H1 (cell line): ENCODE results near the gene PLEKHA5. TPM values are rescaled to one million over a fixed set of nuclear protein-coding genes. Genes with fewer than 3 reads are reported as not detected.

Source experiments
- CTCF ChIA-PET: fragments of 300-600 bp; sonication (Branson Sonifier 250); formaldehyde crosslinking; loops from one replicate; lab custom pipeline; 2021; ENCODE audit not compliant: partially characterized antibody; lab: Charles Lee
- POLR2A ChIA-PET: fragments of 300-600 bp; sonication (Branson Sonifier 250); formaldehyde crosslinking; loops from one replicate; lab custom pipeline; 2021; ENCODE audit warnings: inconsistent platforms; ENCODE audit not compliant: partially characterized antibody; lab: Charles Lee
- DNase-seq, 2 experiments: peaks; one replicate each; pipeline versions ENCODE4 v3.0.0 to v3.0.0-alpha.2; 2010 to 2022; ENCODE audit warnings: low spot score in 2 of 2, low read depth in 1 of 2, mixed read lengths in 1 of 2
- FAIRE-seq: peaks from 2 replicates; lab custom pipeline; 2011; peaks lifted over from hg19 to GRCh38; lab: Jason Lieb, UNC
- H2AFZ ChIP-seq: 2 replicates; pipeline ENCODE4 v1.8.1; 2012; ENCODE audit warnings: low read length, inconsistent platforms
- H2AK5ac ChIP-seq: 2 replicates; pipeline ENCODE4 v1.6.1; 2013; ENCODE audit warnings: low read depth, low read length
- H2BK120ac ChIP-seq: replicated peaks from 2 replicates; pipeline ENCODE3; 2013; ENCODE audit warnings: low read depth, low read length, inconsistent platforms
- H2BK12ac ChIP-seq: 2 replicates; pipeline ENCODE4 v1.6.1; 2013; ENCODE audit warnings: low read depth, low read length
- H2BK15ac ChIP-seq: 2 replicates; pipeline ENCODE4 v1.6.1; 2013; ENCODE audit warnings: low read length
- H2BK20ac ChIP-seq: 2 replicates; pipeline ENCODE4 v1.6.1; 2013; ENCODE audit warnings: low read length
- H2BK5ac ChIP-seq: 2 replicates; pipeline ENCODE4 v1.6.1; 2013; ENCODE audit warnings: low read depth, low read length
- H3K14ac ChIP-seq: 2 replicates; pipeline ENCODE4 v1.6.1; 2013; ENCODE audit warnings: inconsistent platforms; ENCODE audit not compliant: insufficient read length
- H3K18ac ChIP-seq: 2 replicates; pipeline ENCODE4 v1.6.1; 2013; ENCODE audit warnings: low read length; ENCODE audit errors: extremely low read depth
- H3K23ac ChIP-seq: 2 replicates; pipeline ENCODE4 v1.6.1; 2013; ENCODE audit warnings: inconsistent platforms; ENCODE audit not compliant: insufficient read length
- H3K23me2 ChIP-seq: 2 replicates; pipeline ENCODE4 v1.6.1; 2013; ENCODE audit warnings: low read depth, low read length
- H3K27ac ChIP-seq: 2 replicates; pipeline ENCODE4 v1.6.1; 2011; ENCODE audit warnings: low read depth, low read length, inconsistent platforms
- H3K27me3 ChIP-seq, 4 experiments: replicated peaks in 1 of 4; 1 replicate in 1 of 4; 2 replicates in 3 of 4; pipeline versions ENCODE4 v1.6.1 to v1.8.1; 2011 to 2013; ENCODE audit warnings: low read length in 3 of 4, mild to moderate bottlenecking in 3 of 4, inconsistent platforms in 2 of 4, mixed read lengths in 2 of 4, moderate library complexity in 1 of 4; ENCODE audit not compliant: control insufficient read depth in 3 of 4, insufficient read depth in 3 of 4; ENCODE audit errors: extremely low read depth in 1 of 4
- H3K36me3 ChIP-seq, 4 experiments: 2 replicates each; pipeline versions ENCODE4 v1.6.1 to v1.8.1; 2011 to 2013; ENCODE audit warnings: mild to moderate bottlenecking in 4 of 4, low read length in 3 of 4, moderate library complexity in 2 of 4, control low read depth in 1 of 4, inconsistent platforms in 1 of 4; ENCODE audit not compliant: insufficient read depth in 4 of 4, control insufficient read depth in 2 of 4
- H3K4ac ChIP-seq: replicated peaks from 2 replicates; pipeline ENCODE3; 2013; ENCODE audit warnings: low read length, low read depth, mixed read lengths, inconsistent platforms; ENCODE audit not compliant: insufficient read length
- H3K4me1 ChIP-seq, 4 experiments: replicated peaks in 1 of 4; 1 replicate in 1 of 4; 2 replicates in 3 of 4; pipeline versions ENCODE4 v1.6.1 to v1.8.1; 2011 to 2013; ENCODE audit warnings: low read length in 3 of 4, inconsistent platforms in 2 of 4, mixed read lengths in 1 of 4; ENCODE audit not compliant: insufficient read depth in 4 of 4, control insufficient read depth in 3 of 4
- H3K4me2 ChIP-seq, 2 experiments: 2 replicates each; pipeline versions ENCODE4 v1.6.1 to v1.8.1; 2011 to 2013; ENCODE audit warnings: low read depth in 2 of 2, low read length in 2 of 2, control low read depth in 1 of 2, inconsistent platforms in 1 of 2, mild to moderate bottlenecking in 1 of 2; ENCODE audit not compliant: insufficient read depth in 1 of 2
- H3K4me3 ChIP-seq, 4 experiments: fragments of 200-600, 300-600 bp in 1 of 4; sonication (generic), shearing (Covaris generic), sonication (Bioruptor Twin) in 1 of 4; 2 replicates each; pipeline versions ENCODE4 v1.5.1 to v1.8.1; 2011 to 2016; ENCODE audit warnings: low read length in 4 of 4, low read depth in 3 of 4, control low read depth in 2 of 4, inconsistent platforms in 2 of 4, mild to moderate bottlenecking in 2 of 4, mixed read lengths in 1 of 4, moderate library complexity in 1 of 4; ENCODE audit not compliant: insufficient read depth in 2 of 4; ENCODE audit errors: extremely low read depth in 1 of 4
- H3K56ac ChIP-seq: replicated peaks from 2 replicates; pipeline ENCODE3; 2013; ENCODE audit warnings: low read depth, mild to moderate bottlenecking, mixed read lengths, low read length, inconsistent platforms; ENCODE audit not compliant: insufficient read length
- H3K79me1 ChIP-seq: 2 replicates; pipeline ENCODE4 v1.6.1; 2013; ENCODE audit warnings: low read depth, low read length, control low read depth
- H3K79me2 ChIP-seq, 2 experiments: 2 replicates each; pipeline versions ENCODE4 v1.6.1 to v1.8.1; 2012 to 2013; ENCODE audit warnings: low read length in 2 of 2, mild to moderate bottlenecking in 2 of 2, inconsistent platforms in 1 of 2; ENCODE audit not compliant: insufficient read depth in 2 of 2, control insufficient read depth in 1 of 2
- H3K9ac ChIP-seq, 4 experiments: replicated peaks in 1 of 4; 1 replicate in 1 of 4; 2 replicates in 3 of 4; pipeline versions ENCODE4 v1.6.1 to v1.8.1; 2011 to 2013; ENCODE audit warnings: low read depth in 3 of 4, low read length in 3 of 4, control low read depth in 2 of 4, mild to moderate bottlenecking in 2 of 4, moderate library complexity in 2 of 4, inconsistent platforms in 1 of 4; ENCODE audit errors: extremely low read depth in 1 of 4
- H3K9me3 ChIP-seq, 2 experiments: 2 replicates each; pipeline versions ENCODE4 v1.6.1 to v1.8.1; 2012 to 2013; ENCODE audit warnings: mild to moderate bottlenecking in 2 of 2, moderate library complexity in 2 of 2, control low read depth in 1 of 2, inconsistent platforms in 1 of 2, low read depth in 1 of 2, low read length in 1 of 2, mixed read lengths in 1 of 2; ENCODE audit not compliant: insufficient read depth in 2 of 2
- H4K20me1 ChIP-seq, 2 experiments: replicated peaks in 1 of 2; 2 replicates each; pipeline versions ENCODE3 to v1.8.1; 2011 to 2013; ENCODE audit warnings: inconsistent platforms in 2 of 2, low read length in 2 of 2, mild to moderate bottlenecking in 1 of 2; ENCODE audit not compliant: insufficient read depth in 2 of 2, control insufficient read depth in 1 of 2
- H4K5ac ChIP-seq: 2 replicates; pipeline ENCODE4 v1.6.1; 2013; ENCODE audit warnings: low read length, low read depth, mixed read lengths, inconsistent platforms; ENCODE audit not compliant: insufficient read length
- H4K8ac ChIP-seq: 2 replicates; pipeline ENCODE4 v1.8.0; 2013; ENCODE audit warnings: mild to moderate bottlenecking, moderate library complexity, low read length, inconsistent platforms; ENCODE audit not compliant: insufficient read depth; ENCODE audit errors: extremely low read depth
- H4K91ac ChIP-seq: replicated peaks from 2 replicates; pipeline ENCODE3; 2013; ENCODE audit warnings: low read length, mixed read lengths, inconsistent platforms; ENCODE audit not compliant: insufficient read length
- NANOG ChIP-seq: IDR thresholded peaks from 2 replicates; pipeline ENCODE4 v1.6.1; 2011; ENCODE audit warnings: low read length, low read depth, mild to moderate bottlenecking, inconsistent platforms; ENCODE audit not compliant: insufficient read depth, poor library complexity, severe bottlenecking
- SIRT6 ChIP-seq: IDR thresholded peaks from one replicate; pipeline ENCODE4 v1.7.1; 2012; ENCODE audit warnings: low read length, inconsistent platforms
- TBP ChIP-seq: IDR thresholded peaks from 2 replicates; pipeline ENCODE4 v1.6.1; 2011; ENCODE audit warnings: low read depth, low read length, improper control_type of control experiment
- TEAD4 ChIP-seq: IDR thresholded peaks from 2 replicates; pipeline ENCODE4 v1.6.1; 2012; ENCODE audit warnings: low read depth, low read length, inconsistent platforms, mixed read lengths
- ZNF274 ChIP-seq: IDR thresholded peaks from 2 replicates; pipeline ENCODE4 v1.7.0; 2012; ENCODE audit warnings: low read length, borderline replicate concordance; ENCODE audit errors: extremely low read depth
- WGBS, 2 experiments: shearing (Covaris generic) in 1 of 2; methylation state at CpG; one replicate each; pipeline versions ENCODE4 v1.1.6 to v1.1.7; 2013 to 2015; ENCODE audit warnings: low lambda C conversion rate in 2 of 2, mixed read lengths in 2 of 2, inconsistent platforms in 1 of 2, low coverage in 1 of 2, missing lambda C conversion rate in 1 of 2; ENCODE audit not compliant: insufficient replicate concordance in 2 of 2, insufficient coverage in 1 of 2, insufficient read length in 1 of 2; ENCODE audit errors: extremely low coverage in 1 of 2, missing lambda C conversion rate in 1 of 2; 5-methylcytosine and 5-hydroxymethylcytosine counted together
- polyA plus RNA-seq, 7 experiments: library from polyadenylated mRNA; depleted of rRNA in 3 of 7; stranded (reverse) in 5 of 7; unstranded in 2 of 7; fragments of >200 nt in 5 of 7; fragments of 200-250 nt in 2 of 7; gene quantifications; 1 replicate in 5 of 7; 2 replicates in 1 of 7; 4 replicates in 1 of 7; pipeline versions ENCODE4 v1.2.1 to v1.2.3, GENCODE V29; 2011 to 2013; ENCODE audit warnings: missing spikeins in 2 of 7, mixed read lengths in 2 of 7
- total RNA-seq: library from RNA; stranded (reverse); fragmentation: NEBNext Ultra II Directional; extraction: Animal tissue kit (Norgen Biotek cat#: 25700); gene quantifications from 2 replicates; pipeline ENCODE4 v1.2.1, GENCODE V29; 2021

Gene PLEKHA5
- total and polyA plus RNA-seq, 2 of the 8 experiments (the other 6 are each of a cell fraction or from before 2014, with no cell fraction given), result 17.2 to 66.1 TPM

DNA sequence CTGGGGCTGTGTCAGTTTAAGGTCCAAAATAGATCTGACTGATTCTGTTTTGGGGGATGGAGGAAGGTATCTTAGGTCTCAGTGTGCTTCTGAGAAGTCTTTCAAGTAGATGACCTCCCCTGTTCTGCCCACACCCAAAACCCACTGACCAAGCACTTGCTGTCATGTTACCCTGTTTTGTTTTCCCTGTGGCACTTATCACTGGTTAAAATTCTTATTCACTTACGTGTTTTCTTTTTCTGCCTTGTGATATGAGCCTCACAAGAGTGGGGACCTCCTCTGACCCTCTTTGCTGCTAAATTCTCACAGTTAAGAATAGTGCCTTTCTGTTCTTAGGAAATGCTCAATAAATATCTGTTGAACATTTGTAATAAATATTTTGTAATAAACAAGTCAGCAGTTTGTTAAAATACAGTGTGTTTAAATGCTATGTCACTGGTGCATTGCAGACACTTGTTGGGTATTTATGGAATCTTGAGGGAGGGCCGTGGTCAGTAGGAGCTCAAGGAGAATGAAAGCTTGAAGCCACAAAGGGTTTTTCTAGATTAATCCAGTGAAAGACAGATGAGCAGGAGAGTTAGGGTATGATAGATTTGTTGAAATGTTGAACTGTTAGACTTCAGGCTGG is 20.9 kb downstream of the PLEKHA5 start:
- DNase-seq, result no peak
- TF ChIP-seq ZNF274 (no peak), SIRT6 (no peak), TBP (no peak), TEAD4 (no peak), NANOG (no peak)
- Histone ChIP-seq H3K4me2 (no peak overlapping the region), H3K56ac (no peak overlapping the region), H2BK5ac (no peak overlapping the region), H3K4me3 (no peak overlapping the region), H3K18ac (no peak overlapping the region), H3K9me3 (no peaks in the 10 kb centered on the region), H3K27me3 (no peaks in the 10 kb centered on the region), H2AFZ (no peak overlapping the region), H3K36me3 (peaks cover 2 to 45% (median 6%) of the 10 kb centered on the region in 4 experiments; a peak in 7 of 8 replicates), H3K9ac (no peak overlapping the region), H3K23ac (no peak overlapping the region), H2BK15ac (no peak overlapping the region), H4K5ac (no peak overlapping the region), H2BK120ac (no peak overlapping the region), H3K79me1 (peaks cover 3% of the 10 kb centered on the region; the same call in 1 of the 2 replicates), H3K14ac (no peak overlapping the region), H2BK20ac (no peak overlapping the region), H3K23me2 (no peaks in the 10 kb centered on the region; the same call in 1 of the 2 replicates), H3K4ac (no peak overlapping the region), H4K8ac (no peak overlapping the region), H2BK12ac (no peak overlapping the region), H2AK5ac (no peak overlapping the region), H3K4me1 (peaks cover 0 to 10% (median 0%) of the 10 kb centered on the region in 4 experiments; a peak in 2 of 7 replicates), H3K79me2 (peaks cover 15 to 97% of the 10 kb centered on the region in 2 experiments; a peak in 3 of 4 replicates), H3K27ac (no peak overlapping the region), H4K20me1 (peaks cover 1% of the 10 kb centered on the region in 2 experiments), H4K91ac (no peak overlapping the region)
- 91% methylated on average over 2 of the region's 2 CpGs; no CpG with 5 or more reads in 1 of the 2 experiments for WGBS, 2 experiments
- ChIA-PET POLR2A (interaction anchor here (1.4 kb wide), 1 partner anchor 14 kb away, joined by 3 read pairs; no protein-coding TSS in a partner anchor), CTCF (no interaction called here)
- FAIRE-seq, result no peak
